Uterus (tissue), 2 donors: ENCODE measurements around the gene USP20.

Source experiments
- POLR2A ChIP-seq, 2 donors: fragments of 450-650 bp; IDR thresholded peaks; one replicate each; pipeline ENCODE4 v1.6.1; 2016; ENCODE audit warnings: antibody characterized with exemption in 2 of 2, mild to moderate bottlenecking in 1 of 2, moderate library complexity in 1 of 2
- TF ChIP-seq, protein P1 (sequence below), 4 experiments: fragments of 200-600 bp in 2 of 4; fragments of 450-650 bp in 2 of 4; sonication (generic) in 2 of 4; IDR thresholded peaks; one replicate each; pipeline ENCODE4 v1.5.1; 2016 to 2019; ENCODE audit warnings: antibody characterized with exemption in 4 of 4, mild to moderate bottlenecking in 2 of 4, moderate library complexity in 1 of 4

DNA sequence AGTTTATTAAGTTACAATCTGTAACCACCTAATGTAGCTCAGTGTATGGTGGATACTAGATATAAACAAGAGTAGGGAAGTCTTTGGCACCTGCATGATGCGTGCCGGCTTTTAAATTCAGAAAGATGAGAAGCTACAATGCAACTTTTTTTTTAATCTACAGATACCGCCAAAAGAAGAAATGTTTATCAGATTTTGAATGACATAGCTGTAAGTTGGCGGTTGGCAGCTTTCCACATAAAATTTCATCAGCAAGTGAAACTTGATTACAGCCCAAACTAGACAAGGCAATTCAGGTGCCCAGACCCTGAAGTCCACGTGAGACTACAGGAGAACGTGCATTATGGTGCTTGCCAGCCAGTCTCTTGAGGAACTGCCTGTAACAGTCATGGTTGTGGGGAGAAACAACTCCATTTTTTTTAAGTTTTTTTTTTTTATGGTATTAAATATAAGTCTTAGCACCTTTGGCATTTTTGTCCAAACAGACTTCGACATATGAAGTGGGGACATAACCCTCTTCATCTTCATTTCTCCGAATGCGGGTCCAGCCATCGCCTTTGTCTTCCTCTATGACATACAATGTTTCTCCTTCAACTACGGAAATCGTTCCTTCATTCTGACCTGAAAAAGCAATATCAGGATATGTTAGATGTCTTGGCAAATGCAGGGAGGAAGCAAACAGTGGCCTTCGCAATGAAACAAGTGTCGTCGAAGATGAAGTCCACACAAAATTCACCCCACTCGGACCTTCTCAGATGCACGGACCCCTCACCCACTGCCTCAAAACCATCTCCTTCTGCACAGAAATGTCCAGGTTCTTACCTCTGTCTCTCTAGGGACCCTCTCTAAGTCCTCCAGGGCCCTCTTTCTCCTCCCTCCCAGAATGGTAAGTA is 60.4 kb downstream of the USP20 start:
- TF ChIP-seq POLR2A (IDR thresholded peaks at IDR 0.05) = no peak
- TF ChIP-seq, protein P1, sequence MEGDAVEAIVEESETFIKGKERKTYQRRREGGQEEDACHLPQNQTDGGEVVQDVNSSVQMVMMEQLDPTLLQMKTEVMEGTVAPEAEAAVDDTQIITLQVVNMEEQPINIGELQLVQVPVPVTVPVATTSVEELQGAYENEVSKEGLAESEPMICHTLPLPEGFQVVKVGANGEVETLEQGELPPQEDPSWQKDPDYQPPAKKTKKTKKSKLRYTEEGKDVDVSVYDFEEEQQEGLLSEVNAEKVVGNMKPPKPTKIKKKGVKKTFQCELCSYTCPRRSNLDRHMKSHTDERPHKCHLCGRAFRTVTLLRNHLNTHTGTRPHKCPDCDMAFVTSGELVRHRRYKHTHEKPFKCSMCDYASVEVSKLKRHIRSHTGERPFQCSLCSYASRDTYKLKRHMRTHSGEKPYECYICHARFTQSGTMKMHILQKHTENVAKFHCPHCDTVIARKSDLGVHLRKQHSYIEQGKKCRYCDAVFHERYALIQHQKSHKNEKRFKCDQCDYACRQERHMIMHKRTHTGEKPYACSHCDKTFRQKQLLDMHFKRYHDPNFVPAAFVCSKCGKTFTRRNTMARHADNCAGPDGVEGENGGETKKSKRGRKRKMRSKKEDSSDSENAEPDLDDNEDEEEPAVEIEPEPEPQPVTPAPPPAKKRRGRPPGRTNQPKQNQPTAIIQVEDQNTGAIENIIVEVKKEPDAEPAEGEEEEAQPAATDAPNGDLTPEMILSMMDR (IDR thresholded peaks at IDR 0.05) = no peak
